Coronary artery (tissue), 2 donors: Measurements from ENCODE around the gene COX7A2.

Experiments
- DNase-seq: peaks from one replicate; pipeline ENCODE4 v3.0.0-alpha.2; 2017; ENCODE audit warnings: low spot score
- H3K27ac ChIP-seq, 2 donors: fragments of 200-600 bp; sonication (generic); one replicate each; pipeline ENCODE4 v1.5.1; 2016 to 2019
- H3K4me3 ChIP-seq: fragments of 200-600 bp; sonication (generic); 2 replicates; pipeline ENCODE4 v1.5.1; 2016; ENCODE audit warnings: mild to moderate bottlenecking, moderate library complexity
- TF ChIP-seq, protein P1 (sequence below): fragments of 200-600 bp; sonication (generic); IDR thresholded peaks from one replicate; pipeline ENCODE4 v1.5.1; 2019; ENCODE audit warnings: antibody characterized with exemption

COX7A2 gene

DNA sequence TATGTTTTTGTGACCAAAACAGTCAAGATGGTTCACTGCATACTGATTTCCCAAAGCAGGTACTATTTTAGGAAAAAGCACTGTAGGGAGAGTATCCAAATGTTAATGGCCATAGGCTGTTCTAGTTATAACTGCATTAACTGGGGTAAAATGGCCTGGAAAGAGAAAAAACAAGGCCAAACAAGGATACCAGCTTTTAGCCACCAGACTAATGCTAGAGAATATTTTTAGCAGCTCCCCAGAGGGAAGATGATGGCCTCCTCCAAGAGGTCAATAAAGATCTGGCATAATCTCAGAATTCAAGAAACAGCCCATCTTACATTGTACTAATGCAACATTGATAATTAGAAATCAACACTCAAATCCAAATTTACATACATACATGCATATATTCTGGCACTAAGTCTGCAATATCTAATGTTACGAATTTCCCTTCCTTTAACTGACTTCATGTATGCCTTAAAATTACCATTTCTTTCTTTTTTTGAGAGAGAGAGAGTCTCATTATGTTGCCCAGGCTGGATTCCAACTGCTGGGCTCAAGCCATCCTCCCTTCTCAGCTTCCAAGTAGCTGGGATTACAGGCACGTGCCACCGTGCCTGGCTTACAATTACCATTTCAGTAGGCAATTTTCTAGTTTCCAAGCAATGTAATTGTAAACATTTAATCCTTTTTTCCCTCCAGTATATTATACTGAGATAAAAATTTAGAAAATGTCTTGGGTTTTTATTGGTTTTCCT lies 9.3 kb downstream of the COX7A2 start:
- TF ChIP-seq, protein P1, sequence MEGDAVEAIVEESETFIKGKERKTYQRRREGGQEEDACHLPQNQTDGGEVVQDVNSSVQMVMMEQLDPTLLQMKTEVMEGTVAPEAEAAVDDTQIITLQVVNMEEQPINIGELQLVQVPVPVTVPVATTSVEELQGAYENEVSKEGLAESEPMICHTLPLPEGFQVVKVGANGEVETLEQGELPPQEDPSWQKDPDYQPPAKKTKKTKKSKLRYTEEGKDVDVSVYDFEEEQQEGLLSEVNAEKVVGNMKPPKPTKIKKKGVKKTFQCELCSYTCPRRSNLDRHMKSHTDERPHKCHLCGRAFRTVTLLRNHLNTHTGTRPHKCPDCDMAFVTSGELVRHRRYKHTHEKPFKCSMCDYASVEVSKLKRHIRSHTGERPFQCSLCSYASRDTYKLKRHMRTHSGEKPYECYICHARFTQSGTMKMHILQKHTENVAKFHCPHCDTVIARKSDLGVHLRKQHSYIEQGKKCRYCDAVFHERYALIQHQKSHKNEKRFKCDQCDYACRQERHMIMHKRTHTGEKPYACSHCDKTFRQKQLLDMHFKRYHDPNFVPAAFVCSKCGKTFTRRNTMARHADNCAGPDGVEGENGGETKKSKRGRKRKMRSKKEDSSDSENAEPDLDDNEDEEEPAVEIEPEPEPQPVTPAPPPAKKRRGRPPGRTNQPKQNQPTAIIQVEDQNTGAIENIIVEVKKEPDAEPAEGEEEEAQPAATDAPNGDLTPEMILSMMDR, result no peak
- no peak for DNase-seq
- Histone ChIP-seq H3K4me3 (no peak overlapping the region), H3K27ac (peak overlapping the region; percentile 34 to 42)

DNA sequence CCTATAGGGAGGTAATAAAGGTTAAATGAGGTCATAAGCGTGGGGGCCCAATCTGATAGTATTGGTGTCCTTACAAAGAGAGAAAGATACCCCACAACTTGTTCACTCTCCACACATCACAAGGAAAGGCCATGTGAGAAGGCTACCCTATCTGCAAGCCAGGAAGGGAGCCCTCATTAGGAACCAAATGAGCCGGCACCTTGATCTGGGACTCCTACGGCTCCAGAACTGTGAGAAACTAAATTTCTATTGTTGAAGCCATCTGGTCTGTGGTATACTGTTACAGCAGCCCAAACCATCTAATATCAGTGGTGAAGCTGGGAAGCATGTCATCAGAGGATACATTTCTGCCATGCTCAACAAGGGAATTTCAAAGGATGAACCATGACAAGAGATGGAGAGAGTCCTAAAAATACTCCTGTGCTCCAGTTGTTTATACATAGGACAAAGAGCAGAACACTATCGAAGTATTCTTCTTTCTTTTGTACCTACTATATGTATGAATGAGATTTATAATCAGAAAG lies 10.4 kb downstream of the COX7A2 start:
- TF ChIP-seq, protein P1, result no peak
- H3K27ac ChIP-seq, result peak overlapping the region in 1 of 2 donors; percentile 3
- H3K4me3 ChIP-seq, result no peak overlapping the region
- no peak for DNase-seq

DNA sequence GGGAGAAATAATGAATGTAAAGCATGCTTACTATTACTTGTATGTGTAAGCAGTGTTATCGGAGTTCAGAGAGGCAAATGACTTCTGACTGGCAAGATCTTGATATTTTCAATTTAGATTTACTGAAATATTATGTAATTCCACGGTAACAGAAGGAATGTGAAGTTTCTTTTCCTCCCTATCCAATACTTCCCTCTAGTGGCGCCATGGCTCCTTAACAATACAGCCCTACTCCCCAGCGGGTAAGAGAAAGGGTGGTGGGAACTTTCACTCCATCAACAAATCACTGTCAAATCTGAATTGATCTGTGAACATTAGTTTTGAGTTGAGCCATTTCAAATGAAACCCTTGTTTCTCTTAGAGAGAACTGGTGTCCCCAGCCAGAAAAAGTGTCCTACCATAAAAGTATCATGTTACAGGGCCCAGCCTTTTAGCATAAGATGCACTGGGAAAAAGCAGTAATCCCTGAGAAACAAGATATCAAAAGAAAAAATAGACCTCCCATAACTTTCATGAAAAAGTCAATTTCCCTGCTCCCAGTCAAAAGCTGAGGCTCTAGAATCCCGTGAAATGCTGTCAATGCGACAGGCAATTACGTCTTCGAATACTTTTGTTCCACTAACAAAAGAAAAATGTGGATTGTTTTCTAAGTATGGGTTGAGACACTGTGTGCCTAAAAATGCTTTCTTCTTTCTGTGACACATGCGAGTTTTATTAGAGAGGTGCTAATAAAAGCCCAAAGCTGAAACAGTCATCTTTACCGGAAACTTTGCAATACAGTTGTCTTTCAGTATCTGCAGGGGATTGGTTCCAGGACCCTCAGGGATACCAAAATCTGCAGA lies 12.9 kb downstream of the COX7A2 start:
- H3K27ac ChIP-seq, result no peak overlapping the region
- H3K4me3 ChIP-seq, result no peak overlapping the region
- DNase-seq, result no peak
- TF ChIP-seq, protein P1, result peak; percentile 68

DNA sequence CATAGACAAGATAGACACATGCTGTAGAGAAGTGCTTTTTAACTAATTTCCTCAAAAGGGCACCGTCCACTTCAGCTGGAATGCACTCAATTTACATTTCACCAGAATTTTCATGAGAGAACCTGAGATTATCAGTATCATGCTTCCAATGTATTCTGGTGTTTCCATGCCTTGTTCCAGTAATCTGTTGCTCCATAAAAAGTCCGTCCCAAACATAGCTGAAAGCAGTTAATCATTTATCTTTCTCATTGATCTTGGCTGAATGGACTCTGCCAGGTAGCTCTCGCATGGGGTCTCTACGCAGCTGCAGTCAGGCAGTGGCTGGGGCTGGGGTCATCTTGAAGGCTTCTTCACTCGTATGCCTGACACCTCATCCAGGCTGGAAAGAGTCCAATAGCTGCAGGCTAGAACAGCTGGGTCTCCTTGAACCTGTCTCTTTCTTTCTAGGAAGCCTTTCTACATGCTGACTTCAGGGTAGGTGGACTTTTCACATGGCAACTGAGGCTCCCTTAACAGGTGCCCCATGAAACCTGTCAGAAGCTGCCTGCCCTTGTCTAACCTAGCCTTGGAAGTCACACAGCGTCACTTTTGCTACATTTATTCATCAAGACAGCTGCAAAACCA lies 19.2 kb downstream of the COX7A2 start:
- no peak overlapping the region for H3K27ac ChIP-seq
- no peak overlapping the region for H3K4me3 ChIP-seq
- DNase-seq, result no peak
- TF ChIP-seq, protein P1, result no peak

DNA sequence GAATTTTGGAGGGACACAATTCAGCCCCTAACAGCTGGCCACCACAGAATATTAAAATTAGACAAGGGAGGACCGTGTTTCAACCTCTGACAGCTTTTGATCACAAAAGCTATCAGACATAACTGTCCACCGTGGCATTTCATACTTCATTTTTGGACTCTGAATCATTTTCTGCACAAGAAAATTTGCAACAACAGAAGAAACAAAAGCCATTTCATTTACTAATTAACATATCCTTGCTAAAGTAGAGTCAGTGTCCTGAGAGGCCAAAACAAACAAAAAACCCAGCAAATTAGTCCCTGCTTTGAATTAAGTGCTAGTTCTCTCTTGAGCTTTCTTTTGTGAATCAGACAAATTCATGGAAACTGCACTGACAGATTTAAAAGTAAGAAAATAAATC lies 20.2 kb downstream of the COX7A2 start:
- TF ChIP-seq, protein P1, result no peak

DNA sequence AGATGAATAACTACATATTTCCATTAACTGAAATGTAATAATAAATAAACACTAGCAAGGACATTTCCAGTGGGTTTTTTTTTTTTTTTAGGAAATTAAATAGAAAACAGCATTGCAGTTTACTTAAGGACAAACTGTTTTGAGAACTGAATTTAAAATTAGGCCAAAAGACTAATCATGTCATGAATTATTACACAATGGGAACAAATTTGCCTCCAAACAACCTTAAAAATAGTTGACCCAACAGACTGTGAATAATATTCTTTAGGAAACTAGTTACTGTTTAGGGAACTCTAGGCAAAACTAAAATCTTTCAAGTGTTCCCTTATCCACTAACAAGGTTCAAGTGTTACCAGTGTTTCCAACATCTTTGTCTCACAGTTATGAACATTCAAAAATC lies 21.3 kb downstream of the COX7A2 start:
- Histone ChIP-seq H3K4me3 (no peak overlapping the region), H3K27ac (no peak overlapping the region)
- DNase-seq, result no peak
- TF ChIP-seq, protein P1, result no peak

More for the DNA sequence above, 20.2 kb downstream of the COX7A2 start:
- DNase-seq, result no peak
- Histone ChIP-seq H3K4me3 (no peak overlapping the region), H3K27ac (no peak overlapping the region)
